ENCODE results near the gene BIN1. TPM values are rescaled to one million over a fixed set of nuclear protein-coding genes. Genes with fewer than 3 reads are reported as not detected.

The BIN1 gene, protein sequence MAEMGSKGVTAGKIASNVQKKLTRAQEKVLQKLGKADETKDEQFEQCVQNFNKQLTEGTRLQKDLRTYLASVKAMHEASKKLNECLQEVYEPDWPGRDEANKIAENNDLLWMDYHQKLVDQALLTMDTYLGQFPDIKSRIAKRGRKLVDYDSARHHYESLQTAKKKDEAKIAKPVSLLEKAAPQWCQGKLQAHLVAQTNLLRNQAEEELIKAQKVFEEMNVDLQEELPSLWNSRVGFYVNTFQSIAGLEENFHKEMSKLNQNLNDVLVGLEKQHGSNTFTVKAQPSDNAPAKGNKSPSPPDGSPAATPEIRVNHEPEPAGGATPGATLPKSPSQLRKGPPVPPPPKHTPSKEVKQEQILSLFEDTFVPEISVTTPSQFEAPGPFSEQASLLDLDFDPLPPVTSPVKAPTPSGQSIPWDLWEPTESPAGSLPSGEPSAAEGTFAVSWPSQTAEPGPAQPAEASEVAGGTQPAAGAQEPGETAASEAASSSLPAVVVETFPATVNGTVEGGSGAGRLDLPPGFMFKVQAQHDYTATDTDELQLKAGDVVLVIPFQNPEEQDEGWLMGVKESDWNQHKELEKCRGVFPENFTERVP
- 114 and 117 TPM in 2 replicates for total RNA-seq (2014; rRNA removed; shearing (Covaris generic))

DNA sequence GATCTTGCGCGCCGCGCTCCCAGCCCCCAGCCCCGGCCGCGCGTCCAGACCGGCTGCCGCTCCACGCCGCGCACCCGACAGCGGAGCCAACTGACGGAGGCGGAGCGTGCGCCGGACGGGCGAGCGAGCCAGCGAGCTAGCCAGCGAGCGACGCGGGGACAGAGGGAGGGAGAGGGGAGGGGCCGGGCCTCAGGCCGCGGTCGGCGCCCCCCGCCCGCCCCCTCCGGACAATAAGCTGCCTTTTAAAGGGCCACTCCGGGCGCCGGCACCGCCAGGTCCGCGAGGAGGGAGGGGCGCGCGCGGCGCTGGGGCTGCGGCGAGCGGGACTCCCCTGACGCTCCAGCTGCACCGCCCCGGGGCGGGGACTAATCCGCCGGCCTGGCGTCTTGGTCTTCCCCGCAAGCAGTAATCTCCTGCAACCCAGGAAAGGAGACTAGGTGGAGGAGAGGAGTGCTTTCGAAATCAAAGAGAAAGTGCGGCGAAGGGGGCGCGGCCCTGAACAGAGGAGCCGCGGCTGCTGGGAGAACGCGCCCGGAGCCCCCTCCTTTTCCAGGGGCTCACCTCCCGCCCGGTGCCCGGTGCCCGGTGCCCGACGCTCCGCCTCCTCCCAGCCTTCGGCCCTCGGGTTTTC lies at the start of gene BIN1:
TSS of gene BIN1 (minus strand) at position 164 of the 631 bp plus-strand sequence. CDS start 211 bp downstream, outside the sequence.
- peak; percentile 80 for DNase-seq (ENCODE audit: low spot score)

DNA sequence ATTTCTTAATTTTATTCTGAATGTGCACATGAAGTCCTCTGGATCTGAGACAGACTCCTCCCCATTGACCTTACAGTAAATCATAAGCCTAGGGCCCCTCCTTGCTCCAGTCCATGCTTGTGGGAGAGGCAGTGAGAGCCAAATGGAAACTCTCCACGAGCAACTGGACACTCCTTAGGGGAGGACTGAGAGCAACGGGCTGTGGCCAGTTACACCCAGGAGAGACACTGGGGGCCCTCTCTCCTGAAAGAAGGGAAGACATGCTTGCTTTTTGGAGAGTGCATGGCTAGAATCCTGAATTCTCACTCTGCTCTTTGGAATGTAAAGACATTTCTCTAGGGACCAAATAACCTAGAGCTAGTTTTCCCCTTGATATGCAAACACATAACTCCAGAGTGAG lies 49.0 kb upstream of the BIN1 start:
- DNase-seq (ENCODE audit: low spot score), result no peak

DNA sequence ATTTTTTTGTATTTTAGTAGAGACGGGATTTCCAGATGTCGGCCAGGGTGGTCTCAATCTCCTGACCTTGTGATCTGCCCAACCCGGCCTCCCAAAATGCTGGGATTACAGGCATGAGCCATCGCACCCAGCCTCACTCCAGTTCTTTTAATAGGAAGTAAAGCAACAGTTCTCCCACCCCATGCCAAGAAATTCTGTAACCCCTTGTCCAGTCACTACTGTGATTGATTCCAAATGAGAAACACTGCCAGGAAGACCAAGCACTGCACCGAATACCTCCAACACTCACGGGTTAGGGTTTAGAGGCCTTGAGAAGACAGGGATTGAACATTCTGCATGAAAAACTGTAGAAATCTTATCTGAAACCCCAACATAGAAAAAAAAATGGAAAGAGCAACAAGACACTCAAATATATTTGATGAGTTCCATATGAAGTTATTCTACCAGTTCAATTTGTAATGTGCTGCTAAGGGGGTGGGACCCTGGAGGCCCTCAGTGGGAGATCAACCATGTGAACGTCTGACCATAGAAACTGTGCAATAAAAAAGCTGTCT lies 48.2 kb upstream of the BIN1 start:
- DNase-seq (ENCODE audit: low spot score), result no peak

DNA sequence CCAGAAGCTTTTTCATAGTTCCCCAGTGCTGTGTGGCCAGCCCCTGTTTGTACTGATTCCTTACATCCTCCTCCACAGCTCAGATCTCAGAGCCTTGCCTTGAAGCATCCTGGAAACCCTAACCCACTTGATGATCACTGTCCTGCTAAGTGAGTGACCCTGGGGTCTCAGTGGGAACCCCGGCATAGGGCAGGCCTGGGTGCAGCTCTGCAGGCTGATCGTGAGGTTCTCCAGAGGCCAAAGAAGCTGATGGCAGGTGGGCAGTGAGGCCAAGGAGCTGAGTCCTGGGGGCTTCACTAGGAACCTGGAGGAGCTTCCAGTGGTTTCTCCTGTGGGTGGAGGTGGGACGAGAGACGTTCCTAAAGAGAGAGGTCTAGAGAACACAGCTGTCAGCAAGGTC lies 47.4 kb upstream of the BIN1 start:
- DNase-seq (ENCODE audit: low spot score), result no peak

DNA sequence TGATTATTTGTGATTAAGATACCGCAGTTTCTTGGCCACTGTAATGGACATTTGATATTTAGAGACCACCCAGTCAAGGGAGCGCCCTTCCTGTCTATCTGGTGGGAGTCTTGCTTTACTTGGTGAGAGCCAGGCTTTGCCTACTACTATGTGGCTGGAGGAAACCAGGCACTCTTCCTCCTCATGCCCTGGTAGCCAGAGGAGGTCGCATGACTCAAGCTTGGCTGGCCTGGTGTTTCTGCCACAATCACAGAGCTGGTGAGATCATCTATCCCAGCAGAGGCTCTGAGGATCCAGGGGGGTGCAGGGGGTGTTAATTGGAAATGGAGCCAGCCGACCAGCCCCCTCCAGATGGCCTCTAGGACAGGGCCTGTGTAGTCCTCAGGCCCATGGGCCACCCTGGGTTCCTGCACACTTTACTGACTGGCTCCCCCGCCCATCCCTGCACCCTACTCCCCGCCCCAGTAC lies 46.8 kb upstream of the BIN1 start:
- peak; percentile 96 for DNase-seq (ENCODE audit: low spot score)

DNA sequence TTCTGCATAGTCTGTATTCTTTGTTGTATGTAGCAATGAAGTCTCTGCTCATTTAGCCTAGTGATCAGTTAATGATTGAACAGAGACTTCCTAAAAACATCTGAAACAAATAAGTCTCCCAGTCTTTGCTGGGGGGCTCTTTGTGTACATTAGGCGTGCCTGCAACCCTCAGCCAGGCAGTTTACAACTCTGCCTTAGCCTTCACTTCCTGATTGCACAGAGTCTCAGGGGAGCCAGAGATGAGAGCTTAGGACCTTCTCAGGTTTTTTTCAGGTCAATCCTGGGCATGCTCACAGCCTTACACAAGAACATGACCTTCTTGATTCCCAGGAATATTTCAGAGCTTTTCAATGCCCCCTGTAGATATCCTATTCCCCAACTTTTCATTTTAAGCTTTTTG lies 44.0 kb upstream of the BIN1 start:
- DNase-seq (ENCODE audit: low spot score), result no peak

DNA sequence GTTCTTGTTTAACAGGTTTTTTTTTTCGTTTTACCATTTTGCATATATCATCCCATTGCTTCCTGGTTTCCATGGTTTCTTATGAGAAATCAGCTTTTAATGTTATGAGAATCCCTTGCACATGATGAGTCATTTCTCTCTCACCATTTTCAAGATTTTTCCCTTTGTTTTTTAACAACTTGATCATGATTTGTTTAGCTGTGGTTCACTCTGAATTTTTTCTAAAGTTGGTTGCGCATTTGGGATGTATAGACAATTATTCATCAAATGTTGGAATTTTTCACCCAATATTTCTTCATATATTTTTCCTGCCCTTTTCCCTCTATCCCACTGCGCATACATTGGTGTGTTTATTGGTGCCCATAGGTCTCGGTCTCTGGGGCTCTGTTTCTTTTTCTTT lies 42.4 kb upstream of the BIN1 start:
- DNase-seq (ENCODE audit: low spot score), result peak; percentile 92

DNA sequence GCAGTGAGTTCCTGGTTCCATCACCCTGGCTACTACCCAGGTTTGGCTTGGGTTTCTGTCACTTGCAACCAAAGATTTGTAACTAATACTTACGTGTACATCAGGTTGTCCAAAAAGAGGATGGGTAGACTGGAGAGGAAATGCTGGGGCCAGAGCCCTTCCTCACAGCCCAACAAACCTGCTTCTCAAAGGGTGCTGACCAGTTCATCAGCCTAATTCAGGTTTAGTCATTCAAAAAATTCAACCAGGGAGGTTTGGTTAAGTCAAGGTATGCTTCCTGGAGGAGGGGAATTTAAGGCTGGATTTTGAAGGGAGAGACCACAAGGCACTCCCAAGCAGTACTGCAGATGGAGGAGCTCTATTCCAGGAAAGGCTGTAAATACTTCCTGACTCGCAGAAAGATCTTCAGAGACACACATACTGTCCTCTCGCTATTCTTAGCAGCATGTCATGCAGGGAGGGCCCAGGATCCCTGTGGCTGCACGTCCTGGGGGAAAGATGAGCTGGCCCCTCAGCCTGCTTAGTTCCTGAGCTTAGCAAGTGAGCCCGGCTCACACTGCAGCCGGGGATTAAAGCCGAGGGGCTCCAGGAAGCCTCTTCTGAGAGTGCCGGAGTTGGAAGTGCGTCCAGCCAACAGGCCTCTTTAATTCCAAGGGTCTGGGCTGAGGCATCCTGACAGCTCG lies 40.0 kb upstream of the BIN1 start:
- DNase-seq (ENCODE audit: low spot score), result no peak

DNA sequence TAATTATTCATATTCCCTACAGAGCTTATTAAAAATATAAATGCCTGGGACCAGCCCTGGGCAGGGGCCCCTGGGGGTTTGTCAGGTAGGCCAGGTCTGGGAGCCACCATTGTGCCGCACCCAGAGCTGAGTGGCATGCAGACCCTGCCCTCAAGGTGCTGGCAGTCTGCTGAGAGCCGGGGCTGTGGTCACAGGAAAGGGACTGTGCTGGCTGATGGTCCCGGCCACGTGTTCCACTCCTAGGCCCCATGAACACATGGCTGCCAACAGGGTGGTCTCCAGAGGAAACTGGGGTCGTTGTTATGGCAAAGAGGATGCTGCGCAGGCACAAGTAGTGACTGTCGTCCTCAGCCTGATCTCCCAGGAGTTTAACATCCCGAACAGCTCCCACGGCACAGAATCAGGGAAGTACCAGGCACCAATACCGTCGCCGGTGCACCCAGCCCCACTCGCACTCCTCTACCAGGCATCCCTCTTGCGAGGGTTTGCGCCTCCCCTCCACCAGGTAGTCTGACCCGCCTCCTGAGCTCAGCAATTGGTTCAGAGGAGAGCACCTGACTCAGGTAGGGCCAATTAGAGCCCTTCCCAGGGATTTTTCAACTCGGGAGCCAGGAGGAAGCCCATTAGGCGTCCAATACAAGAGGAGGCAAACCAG lies 39.2 kb upstream of the BIN1 start:
- DNase-seq (ENCODE audit: low spot score), result no peak

DNA sequence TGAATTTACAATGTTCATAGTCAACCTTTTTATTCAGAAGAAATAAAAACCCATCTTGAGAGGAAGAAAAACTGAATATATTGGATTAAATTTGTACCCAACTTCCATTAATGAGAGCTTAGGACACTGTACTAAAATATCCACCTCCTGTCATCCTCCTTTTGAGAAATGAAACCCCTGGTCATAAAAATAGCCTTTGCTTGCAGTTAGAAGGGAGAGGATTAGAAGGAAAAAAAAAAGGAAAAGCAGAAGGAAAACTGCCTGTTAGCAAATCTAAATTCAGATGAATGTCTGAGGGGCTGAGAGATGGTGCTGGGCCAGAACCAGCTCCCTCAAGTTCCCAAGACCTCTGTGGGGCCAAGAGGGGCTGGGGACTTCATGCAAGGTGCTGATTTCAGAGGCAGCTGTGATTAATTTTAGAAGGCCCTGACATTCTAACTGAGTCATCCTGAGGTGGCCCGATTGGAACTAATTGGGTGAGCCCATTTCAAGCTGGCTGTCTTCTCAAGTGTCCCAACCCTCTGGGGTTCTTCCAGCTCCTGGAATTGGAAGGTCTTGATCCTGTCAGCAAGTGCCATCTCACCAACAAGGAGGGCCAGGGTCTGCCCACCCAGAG lies 38.4 kb upstream of the BIN1 start:
- peak; percentile 66 for DNase-seq (ENCODE audit: low spot score)

DNA sequence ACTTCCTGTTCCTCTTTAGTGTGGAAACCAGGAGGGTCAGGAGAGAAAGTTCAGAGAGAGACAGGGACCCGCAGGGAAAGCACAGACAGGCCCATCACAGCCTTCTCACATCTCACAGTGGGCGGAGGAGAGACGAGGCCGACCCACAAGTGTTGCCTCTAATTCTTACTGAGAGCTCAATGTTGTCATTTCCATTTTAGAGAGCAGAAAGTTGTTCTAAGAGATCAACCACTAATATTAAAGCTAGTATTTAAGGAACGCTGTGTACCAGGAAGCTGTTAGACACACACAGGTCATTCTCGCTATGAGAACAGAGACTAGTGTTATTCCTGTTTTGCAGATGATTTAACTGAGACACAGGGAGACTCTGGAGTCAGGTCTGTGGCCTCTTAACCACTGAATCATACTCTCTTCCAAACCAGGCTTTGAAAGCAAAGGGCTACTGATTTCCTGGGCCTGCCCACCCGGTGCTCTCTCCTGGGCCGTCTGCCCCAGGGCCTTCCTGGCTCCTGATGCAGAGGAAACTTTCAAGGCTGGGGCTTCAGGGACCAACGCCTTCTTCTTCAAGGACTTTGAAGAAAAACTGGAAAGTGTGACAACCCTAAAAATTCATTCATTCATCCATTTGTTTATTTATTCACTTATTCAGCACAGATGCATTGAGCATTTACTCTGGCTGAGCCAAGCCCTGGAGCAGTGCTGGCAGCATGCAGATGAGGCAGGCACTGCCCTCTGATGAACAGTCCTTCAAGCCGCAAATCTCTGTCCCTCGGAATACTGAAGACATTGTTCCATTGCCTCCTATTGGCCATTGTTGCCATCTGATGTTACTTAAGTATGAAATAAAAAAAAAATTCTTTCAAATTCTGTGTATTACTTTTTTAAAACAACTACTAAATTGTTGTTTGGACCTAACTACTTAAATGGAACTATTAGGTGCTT lies 37.2 kb upstream of the BIN1 start:
- peak; percentile 52 for DNase-seq (ENCODE audit: low spot score)

DNA sequence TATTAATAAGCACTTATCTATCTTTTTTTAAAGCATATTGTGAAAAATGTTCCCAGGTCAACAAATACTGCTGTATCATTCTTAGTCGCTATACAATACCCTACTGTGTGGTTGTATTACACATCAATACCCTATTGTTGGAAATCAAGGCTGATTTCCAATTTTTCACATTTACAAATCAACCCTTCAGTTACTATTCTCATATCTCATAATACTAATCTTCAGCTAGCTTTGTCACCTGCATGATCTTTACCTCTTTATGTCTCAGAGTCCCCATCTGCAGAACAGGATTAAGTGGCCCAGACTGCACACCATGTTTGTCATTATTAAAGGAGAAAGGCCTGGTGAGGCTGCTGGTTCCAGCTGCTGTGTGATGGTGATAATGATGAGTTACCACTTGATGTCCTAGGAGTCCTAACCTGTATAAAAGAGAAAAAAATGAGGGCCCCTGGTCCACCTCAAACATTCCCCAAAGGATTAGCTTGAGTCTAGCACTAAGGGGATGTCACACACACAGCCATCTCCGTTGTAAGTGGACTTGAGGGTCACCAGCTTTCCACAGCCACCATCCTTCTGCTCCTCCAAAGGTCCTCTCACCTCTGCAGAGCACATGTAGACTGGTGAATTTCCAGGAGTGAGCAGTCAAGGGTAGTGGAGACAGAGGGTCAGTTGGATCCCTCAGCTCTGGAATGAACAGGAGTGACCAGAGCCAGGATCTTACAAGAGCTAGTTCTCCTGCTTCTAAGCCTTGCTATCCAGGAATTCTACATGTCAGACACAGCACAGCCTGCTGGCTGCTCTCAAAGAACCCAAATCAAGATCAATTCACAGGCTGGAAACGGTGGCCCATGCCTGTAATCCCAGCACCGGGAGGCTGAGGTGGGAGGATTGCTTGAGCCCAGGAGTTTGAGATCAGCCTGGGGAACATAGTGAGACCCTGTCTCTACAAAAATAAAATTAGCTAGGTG lies 36.0 kb upstream of the BIN1 start:
- DNase-seq (ENCODE audit: low spot score), result no peak

DNA sequence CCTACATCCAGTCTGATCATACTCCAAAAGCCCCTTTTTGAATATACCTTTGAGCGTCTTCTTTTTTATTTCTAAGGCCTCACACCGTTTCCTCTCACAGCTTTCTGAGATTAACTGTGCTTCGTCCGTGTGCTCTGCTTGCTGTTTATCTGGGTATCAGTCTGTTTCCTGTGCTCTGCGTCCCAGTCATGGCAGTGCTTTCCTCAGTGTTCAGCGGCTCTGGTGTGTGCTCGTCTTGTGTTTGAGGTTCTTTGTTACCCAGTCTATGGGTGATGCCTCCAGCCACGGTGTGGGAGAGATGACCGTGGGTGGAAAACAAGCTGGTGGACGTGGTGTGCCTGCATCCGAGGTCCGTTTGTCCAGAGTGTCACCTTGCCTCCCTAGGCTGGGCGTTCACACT lies 33.6 kb upstream of the BIN1 start:
- DNase-seq (ENCODE audit: low spot score), result no peak

DNA sequence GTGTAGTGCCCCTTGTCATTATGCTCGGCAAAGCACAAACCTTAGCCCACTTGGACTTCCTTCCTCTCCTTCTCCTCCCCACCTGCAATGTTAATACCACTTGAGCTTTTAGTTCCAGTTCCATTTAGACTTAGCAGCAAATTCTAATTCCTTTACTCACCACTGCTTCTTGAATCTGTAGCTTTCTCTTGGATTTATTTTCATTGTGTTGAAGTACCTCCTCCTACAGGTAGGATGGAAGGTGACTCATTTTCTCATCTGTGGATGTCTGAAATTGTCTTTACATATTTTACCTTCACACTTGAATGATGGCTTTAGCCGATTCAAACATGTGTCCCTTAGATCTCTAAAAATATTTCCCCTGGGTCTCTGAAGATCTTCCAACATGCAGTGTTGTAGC lies 32.8 kb upstream of the BIN1 start:
- no peak for DNase-seq (ENCODE audit: low spot score)

DNA sequence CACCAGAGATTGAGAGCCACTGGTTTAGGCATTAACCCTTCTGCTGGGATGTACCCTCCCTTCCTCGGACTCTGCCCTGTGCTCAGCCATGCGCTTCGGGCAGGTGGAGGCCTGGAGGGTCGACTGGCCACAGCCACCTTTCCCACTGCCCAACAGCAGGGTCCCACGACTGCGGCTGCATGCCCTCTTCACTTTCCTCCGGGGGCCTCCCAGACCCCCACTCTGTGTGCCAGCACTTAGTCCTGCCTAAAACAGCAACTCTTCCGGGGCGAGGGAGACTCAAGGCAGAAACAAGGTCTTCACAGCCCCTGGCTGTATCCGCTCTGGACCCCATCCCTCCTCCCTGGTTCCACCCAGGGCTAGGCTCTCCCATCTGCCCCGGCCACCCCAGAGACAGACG lies 31.3 kb upstream of the BIN1 start:
- DNase-seq (ENCODE audit: low spot score), result no peak

DNA sequence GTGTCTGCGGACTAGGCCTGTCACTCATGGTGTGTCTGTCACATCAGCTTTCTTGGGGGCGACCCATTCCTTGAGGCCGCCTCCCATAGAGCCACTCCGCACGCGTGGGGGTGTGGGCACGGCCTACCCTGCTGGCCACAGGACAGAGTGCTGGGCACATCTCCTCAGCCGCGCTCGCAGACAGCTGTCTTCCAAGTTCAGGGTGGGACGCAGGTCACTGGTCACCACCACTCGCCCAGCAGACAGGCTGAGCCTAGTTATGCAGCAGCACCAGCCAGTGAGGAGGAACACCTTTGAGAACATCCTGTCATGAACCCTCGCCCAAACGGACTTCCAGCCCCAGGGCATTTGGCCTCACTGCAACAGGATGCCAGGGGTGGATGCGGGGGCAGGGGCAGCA lies 30.8 kb upstream of the BIN1 start:
- no peak for DNase-seq (ENCODE audit: low spot score)

DNA sequence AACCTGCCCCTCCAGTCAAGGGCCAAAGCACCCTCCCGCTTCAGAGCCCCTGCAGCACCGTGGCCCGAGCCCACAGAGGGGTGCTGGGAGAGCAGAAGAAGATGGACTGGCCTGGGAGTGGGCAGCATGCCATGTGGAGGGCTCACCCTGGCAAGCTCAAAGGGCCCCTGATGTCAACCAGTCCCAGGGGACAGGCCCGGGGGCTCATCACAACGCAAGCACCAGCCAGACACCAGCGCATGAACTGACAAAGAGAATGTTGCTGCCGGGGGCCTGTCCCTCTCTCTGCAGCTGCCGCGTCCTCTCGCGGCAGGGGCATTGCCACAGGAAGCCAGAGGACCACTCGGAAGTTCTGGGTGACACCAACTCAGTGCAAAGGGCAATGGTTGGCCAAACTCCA lies 30.3 kb upstream of the BIN1 start:
- no peak for DNase-seq (ENCODE audit: low spot score)

All from A172 (cell line).